EL (cell line): ENCODE data around the gene ASRGL1.

Experiments used
- DNase-seq: peaks from one replicate; pipeline ENCODE4 v3.0.0-alpha.2; 2016

ASRGL1 gene

DNA sequence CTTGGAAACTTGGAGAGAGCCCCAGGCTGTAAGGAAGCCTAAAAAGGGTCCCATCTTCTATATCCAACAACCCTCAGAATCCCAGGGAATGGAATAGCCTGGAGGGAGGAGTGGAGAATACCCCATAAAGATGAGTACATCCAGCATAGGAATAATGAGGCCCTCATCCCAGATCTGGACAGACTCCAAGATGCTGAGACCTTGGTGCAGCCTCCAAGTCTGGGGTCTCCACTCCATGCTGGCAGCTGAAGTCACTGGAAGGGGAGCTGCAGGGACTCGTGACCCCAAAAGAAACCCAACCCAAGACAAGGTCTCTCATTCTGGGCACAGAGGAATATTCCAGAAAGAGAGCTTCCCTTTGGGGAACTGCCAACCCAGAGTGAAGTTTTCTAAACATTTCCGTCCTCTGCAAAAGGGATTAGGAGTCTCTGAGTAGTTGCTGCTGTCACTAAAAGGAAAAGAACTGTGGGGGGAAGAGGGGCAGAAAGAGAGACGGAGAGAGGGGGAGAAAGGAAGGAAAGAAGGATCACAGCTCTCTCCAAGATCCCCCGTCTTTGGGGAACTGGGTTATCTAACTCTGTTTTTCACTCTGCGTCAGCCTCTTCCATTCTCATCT is 82.2 kb downstream of the ASRGL1 start:
- no peak for DNase-seq

DNA sequence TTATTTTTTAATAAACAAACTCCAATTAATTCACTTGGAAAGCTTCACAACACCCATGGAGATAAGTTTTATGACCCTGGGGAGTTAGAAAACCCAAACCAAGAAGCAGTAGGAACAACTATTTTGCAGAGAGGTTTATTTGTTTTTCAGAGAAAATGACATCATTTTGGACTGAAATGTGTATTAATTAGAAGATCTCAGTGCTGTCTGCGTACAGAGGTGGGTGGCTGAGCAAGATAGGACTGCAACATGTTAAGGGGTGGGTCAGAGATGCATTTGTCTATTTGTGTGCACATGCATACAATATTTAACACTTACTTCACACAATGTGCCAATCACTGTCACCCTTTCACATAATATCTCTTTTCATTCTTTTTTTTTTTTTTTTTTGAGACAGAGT is 82.7 kb downstream of the ASRGL1 start:
- DNase-seq = no peak

DNA sequence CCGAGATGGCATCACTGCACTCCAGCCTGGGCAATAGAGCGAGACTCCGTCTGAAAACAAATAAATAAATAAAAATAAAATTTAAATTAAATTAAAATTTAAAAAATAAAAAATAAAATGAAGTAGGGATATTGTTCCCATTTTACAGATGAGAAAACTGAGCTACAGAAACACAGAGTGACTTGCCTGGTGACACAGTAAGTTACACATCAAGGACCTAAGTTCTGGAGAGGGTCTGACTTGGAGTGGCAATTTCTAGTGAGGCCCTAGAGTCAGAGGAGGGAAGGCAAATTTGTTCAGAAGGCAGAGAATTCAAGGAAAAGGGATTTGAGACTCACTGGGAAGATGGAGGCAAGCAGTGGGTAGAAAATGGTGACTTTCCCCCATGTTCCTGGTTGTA is 83.6 kb downstream of the ASRGL1 start:
- no peak for DNase-seq

DNA sequence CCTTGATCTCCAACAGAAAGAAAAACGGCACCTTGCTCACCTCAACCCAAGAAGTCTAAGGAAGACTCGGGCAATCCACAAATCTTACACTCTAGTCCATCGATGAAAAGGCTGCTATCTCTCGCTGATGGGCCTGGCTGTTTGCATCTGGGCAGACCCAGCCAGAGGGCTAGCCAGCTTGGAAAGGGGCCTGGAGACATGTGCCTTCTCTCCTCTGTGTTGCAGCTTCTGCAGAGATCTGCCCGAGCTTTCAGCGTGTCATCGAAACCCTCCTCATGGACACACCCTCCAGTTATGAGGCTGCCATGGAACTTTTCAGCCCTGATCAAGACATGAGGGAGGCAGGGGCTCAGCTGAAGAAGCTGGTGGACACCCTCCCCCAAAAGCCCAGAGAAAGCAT is 84.7 kb downstream of the ASRGL1 start:
- no peak for DNase-seq

DNA sequence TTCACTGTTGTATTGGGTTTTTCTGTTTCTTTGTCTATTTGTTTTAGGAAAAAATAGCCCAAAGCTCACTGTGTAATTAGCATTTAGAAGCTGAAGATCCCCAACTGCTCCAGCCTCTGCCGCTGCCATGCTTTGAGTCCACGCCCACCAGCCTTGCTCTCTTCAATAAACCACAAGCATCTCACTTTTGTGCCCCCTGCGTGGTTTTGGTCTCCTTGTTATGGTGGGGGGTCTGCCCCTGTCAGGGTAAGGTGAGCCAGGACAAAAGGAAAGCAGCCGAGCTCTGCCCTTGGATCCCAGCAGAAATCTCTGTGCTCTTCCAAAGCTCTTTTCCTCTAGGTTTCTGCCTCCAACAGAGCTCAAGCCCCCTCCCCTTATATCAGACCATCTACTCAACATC is 85.8 kb downstream of the ASRGL1 start:
- no peak for DNase-seq

DNA sequence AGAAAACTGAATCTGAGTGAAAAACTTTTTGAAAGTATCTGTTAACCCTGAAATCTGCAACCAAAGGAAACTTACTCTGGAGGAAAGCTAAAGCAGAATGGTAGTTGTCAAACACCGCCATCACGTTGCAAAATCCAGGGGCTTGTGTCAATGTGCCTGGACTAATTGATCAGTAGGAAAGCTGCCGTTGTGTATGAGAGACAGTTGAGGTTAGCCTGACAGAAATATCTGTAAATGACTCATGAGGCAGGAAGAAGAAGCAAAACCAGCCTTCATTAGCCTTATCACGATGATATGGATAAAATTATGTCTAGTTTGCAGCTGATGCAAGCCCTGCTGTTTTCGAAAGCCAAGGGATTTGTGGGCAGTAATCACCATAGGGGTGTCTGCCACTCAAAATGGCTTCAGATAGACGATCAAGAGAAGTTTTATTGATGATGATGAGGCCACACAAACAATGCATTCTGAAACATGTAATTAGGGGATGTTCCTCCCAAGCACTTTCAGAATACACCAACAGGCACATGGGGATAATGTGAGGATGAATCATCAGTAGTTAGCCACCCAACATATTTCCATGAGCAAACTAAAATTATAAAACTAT is 90.5 kb downstream of the ASRGL1 start:
- peak; percentile 63 for DNase-seq

DNA sequence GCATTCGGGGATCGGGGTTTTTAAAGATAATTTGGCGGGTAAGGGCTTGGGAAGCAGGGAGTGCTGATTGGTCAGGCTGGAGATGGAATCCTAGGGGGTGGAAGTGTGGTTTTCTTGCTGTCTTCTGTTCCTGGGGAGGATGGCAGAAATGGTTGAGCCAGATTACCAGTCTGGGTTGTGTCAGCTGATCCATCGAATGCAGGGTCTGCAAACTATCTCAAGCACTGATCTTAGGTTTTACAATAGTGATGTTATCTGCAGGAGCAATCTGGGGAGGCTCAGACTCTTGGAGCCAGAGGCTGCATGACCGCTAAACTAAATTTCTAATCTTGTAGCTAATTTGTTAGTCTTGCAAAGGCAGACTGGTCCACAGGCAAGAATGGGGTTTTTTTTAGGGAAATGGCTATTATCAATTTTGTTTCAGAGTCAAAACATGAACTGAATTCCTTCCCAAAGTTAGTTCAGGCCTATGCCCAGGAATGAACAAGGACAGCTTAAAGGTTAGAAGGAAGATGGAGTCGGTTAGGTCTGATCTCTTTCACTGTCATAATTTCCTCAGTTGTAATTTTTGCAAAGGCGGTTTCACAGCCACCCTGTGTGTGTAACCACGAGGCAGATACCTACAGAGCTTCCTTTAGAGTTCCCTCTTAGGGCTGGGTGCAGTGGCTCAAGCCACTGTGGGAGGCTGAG is 91.8 kb downstream of the ASRGL1 start:
- no peak for DNase-seq

DNA sequence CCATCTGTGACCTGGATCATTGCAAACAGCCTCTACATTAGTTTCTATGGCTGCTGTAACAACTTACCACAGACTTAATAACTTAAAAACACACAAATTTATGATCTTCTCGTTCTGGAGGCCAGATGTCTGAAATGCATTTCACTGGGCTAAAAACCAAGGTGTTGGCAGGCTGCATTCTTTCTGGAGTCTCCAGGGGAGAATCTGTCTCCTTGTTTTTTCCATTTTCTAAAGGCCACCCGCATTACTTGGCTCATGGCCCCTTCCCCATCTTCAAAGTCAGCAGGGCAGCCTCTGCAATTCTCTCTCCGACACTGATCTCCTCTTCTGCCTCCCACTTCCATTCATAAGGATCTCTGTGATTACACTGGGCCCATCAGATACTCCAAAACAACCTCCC is 93.2 kb downstream of the ASRGL1 start:
- peak; percentile 30 for DNase-seq

DNA sequence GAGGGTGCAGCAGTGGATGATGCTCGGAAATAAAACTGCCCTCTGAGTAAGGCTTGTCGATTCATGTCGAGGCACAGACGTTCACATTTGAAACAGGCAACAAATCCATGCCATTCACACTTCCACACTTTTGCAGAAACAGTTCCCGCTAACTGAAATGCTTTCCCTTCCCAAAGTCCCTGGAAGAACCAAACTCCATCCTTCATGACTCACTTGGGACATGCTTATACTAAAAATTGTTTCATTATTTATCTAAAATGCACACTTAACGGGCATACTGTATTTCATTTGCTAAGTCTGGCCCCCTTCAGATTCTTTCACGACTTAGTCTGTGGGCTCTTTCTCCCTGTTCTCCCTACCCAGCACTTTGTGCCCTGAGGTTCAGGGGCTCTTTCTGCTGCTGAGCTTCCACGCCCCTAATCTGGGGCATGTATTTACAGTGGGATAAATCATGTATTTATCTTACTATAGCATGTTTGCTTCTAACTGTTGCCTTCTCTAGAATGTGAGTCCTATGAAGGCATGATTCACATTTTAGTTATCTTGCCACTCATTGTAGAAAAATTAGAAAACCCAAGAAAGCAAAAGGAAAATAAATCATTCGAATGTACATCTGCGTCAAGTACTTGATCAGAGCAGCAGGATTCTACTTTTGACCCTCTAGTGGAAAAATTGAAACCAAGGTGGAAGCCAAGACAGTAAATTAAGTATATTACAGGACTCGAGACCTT is 94.1 kb downstream of the ASRGL1 start:
- peak; percentile 88 for DNase-seq

DNA sequence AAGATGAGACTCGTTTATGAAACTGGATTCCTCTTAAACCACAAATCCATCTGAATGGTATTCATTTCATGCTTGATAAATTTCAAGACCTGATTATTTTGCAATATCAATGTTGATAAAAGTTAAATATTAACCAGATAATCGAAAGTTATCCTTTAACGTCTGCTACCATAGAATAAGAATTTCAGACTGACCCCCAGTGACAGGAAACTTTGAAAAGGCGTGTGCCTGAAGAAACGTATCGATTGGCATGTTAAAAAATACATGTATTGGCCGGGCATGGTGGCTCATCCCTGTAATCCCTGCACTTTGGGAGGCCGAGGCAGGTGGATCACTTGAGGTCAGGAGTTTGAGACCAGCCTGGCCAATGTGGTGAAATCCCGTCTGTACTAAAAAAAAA is 95.4 kb downstream of the ASRGL1 start:
- no peak for DNase-seq

DNA sequence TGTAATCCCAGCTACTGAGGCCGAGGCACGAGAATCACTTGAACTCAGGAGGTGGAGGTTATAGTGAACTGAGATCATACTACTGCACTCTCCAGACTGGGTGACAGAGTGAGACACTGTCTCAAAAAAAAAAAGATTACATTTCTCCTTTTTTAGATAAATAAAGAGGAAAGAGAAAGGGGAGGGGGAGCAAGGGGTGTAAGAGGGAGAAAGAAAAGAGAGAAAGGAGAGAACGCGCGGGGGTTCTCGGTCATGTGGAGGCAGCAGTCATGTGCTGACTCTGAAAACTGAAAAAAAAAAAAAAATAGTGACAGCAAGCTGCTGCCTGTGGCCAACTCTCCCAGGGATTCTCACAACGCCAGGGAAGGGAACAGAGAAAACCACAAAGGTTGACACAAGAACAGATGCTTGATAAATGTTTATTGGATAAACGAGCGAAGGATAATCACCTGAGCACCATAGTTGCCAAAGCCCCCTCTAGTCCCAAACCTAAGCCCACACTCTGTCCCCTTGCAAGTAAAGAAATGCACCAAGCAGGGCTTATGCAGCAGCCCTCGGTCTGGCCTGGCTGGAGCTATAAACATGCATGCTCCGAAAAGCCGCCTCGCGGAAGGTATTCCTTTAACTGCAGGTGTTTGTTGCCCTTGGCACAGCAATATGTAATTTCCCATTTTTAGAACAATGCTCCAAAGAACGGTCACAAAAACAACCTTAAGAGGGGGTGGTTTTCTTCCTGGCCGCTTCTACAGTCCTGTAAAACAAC is 96.1 kb downstream of the ASRGL1 start:
- DNase-seq = no peak

DNA sequence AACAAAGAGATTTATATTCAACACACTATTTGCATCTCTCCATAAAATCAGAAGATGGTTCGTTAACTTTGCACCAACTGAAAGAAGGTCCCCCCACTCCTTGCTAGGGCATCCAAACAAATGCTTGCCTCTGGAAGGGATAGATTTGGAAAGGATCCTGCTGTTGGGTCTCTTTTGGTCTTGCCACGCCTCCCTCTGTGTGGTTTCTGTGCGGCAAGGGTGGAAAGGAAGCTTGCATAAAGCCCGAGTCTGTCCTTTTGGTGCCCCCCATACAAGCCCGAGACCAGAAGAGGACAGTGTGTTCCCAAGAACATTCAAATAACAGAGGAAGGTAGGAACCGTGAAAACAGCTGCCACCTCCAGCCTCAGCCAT is 96.6 kb downstream of the ASRGL1 start:
- no peak for DNase-seq

DNA sequence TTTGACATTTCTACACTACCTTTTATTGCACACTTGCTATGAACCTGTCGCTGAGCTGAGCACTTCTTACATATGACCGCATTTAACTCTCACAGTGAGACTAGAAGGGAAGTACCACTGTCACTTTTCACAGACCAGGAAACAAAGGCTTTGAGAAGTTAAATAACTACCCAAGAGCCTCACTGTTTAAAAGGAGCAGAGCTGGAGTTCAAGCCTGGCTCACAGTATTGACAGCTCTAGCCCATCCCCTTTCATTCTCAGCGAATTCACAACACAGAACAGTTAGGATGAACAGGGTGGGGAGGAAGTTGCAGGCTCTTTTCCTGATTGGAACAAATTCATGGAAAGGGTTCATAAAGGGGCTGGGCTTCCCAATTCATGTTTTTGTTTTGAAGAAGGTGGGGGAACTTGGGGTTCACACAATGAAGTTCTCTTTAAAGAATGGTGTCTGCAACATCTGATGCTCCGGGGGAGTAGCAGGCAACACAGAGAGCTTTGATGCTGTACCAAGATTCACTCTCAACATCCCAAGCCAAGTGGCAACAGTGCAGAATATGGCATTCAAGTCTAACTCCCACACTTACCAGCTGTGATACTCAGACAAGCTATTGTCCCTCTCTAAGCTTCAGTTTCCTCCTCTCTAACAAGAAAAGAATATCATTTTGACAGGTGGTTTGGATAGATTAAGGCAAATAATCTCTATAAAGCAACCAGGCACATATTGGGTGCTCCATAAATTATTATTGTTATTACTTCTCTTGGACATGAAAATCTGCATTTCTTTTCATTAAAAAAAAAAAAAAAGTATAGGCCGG is 98.8 kb downstream of the ASRGL1 start:
- no peak for DNase-seq

DNA sequence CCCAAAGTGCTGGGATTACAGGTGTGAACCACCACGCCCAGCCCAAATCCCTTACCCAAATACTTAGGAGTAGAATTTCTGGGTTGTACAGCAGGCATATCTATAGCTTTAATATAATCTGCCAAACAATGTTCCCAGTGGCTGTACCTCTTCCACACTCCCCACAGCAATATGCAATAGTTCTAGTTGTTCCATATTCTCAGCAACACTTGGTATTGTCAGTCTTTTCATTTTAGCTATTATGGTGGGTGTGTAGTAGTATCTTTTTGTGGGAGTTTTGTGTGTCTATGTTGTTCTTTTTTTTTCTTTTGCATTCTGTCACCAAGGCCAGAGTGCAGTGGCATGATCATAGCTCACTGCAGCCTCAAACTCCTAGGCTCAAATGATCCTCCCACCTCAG is 100.4 kb downstream of the ASRGL1 start:
- no peak for DNase-seq

DNA sequence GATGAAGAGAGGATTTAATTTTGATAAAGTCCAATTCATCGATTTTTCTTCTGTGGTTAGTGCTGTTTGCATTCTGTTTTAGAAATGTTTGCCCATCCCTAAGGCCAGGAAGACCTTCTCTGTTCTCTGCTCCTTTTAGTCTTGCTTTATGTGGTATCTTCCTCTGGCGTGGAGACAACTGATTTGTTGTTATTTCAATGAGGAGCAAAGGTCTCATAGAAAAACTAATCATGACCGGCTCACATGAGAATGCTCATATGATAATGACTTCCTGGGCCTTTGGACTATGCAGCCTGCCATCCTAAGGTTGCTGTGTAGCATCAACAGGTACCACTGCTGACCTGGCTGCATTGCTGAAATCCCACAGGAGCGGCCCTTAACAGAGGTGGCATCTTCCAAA is 101.4 kb downstream of the ASRGL1 start:
- DNase-seq = no peak

DNA sequence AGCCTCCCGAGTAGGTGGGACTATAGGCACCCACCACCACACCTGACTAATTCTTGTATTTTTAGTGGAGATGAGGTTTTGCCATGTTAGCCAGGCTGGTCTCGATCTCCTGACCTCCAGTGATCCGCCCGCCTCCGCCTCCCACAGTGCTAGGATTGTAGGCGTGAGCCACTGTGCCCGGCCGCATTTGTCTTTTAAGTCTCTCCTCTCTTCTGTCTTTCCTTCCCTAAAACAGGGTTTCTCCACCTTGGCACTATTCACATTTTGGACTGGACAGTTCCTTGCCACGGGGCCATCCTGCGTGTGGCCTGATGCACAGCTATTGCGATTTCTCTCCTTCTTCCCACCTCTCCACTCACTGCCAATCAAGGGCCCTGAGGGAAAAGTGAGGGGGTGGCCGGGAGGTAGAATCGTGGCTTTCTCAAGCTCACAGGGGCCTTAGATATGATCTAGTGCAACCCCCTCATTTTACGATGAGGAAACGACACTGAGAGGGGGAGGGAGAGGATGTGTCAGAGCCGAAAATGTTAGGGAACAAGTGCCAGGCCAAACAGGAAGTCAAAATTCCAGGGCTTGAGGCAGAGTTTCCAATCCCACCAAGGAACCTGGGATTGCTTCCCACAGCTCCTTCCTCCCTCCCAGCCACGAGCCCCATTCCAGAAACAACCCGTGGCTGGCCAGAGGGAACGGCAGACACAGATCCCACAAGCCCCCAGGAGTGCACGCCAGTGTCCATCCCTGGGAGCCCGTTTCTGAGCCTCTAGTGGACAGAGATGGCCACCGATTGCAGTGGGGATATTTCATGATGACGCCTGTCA is 102.7 kb downstream of the ASRGL1 start:
- DNase-seq = peak; percentile 80
